ENCODE measurements around the gene ATP2B2. TPM values are rescaled to one million over a fixed set of nuclear protein-coding genes. Genes with fewer than 3 reads are reported as not detected.
A peak's percentile ranks its signal among the peaks of the same experiment; 100 is the strongest.

The ATP2B2 gene
- total and polyA plus RNA-seq, 2 of the 8 experiments (the other 6 are each of a cell fraction or from before 2014, with no cell fraction given) = 0.14 to 1.2 TPM

DNA sequence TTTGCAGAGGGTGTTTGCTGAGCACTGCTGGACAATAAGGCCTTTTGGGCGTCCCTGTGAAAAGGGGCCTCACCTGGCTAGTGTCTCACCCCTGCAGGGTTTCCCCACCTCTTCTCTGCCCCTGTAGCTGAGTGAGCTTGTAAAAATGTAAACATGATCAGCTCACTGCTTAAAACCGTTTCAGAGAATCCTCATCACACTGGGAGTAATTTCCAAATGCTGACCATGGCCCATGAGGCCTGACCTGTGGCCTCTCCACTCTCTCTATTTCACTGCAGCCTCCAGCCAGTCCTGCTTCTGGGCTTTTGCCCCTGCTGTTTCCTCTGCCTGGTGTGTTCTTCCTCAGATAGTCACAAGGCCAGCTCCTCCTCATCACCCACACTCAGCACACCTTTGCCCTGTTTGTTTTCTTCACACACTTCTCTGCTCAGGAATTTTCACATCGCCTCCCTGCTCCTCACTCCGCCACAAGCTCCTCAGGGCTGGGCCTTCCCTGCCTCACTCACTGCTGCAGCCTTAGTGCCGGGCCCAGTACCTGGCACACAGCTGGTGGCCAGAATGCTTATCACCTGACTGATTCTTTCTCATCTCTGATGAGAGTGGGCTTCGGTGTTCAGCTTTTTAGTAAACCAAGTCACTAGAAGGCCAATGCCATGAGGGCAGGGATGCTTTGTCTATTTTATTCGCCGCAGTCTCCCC is 105.2 kb downstream of the ATP2B2 start:
- H2BK5ac ChIP-seq (ENCODE audit: low read depth, low read length) = no peak overlapping the region
- H3K4me2 ChIP-seq (ENCODE audit: insufficient read depth in 1 of 2, low read depth in 2 of 2, low read length in 2 of 2) = no peak overlapping the region
- TF ChIP-seq RAD21 (IDR thresholded peaks at IDR 0.05 in 1 of 2, conservative IDR thresholded peaks at IDR 0.05 in 1 of 2; ENCODE audit: low read depth in 2 of 2, low read length in 2 of 2) (peak in 1 of 2 experiments; percentile 34; a peak in 2 of 4 replicates), HDAC2 (IDR thresholded peaks at IDR 0.05; ENCODE audit: borderline replicate concordance in 1 of 2, low read depth in 2 of 2, low read length in 2 of 2) (no peak), POLR2AphosphoS5 (IDR thresholded peaks at IDR 0.05; ENCODE audit: low read depth, low read length) (no peak), TAF1 (IDR thresholded peaks at IDR 0.05; ENCODE audit: low read depth, low read length) (no peak), SUZ12 (IDR thresholded peaks at IDR 0.05; ENCODE audit: low read length) (no peak), TEAD4 (IDR thresholded peaks at IDR 0.05; ENCODE audit: low read depth, low read length) (no peak), TCF12 (IDR thresholded peaks at IDR 0.05; ENCODE audit: low read depth, low read length) (no peak)
- TF ChIP-seq, protein P1, sequence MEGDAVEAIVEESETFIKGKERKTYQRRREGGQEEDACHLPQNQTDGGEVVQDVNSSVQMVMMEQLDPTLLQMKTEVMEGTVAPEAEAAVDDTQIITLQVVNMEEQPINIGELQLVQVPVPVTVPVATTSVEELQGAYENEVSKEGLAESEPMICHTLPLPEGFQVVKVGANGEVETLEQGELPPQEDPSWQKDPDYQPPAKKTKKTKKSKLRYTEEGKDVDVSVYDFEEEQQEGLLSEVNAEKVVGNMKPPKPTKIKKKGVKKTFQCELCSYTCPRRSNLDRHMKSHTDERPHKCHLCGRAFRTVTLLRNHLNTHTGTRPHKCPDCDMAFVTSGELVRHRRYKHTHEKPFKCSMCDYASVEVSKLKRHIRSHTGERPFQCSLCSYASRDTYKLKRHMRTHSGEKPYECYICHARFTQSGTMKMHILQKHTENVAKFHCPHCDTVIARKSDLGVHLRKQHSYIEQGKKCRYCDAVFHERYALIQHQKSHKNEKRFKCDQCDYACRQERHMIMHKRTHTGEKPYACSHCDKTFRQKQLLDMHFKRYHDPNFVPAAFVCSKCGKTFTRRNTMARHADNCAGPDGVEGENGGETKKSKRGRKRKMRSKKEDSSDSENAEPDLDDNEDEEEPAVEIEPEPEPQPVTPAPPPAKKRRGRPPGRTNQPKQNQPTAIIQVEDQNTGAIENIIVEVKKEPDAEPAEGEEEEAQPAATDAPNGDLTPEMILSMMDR (IDR thresholded peaks at IDR 0.05; ENCODE audit: control extremely low read depth in 1 of 3, insufficient read depth in 1 of 3, low read depth in 1 of 3, low read length in 3 of 3) = peak; percentile 21 to 23 (median 21); a peak in 2 of 4 replicates

More for the DNA sequence above, 105.2 kb downstream of the ATP2B2 start:
- Histone ChIP-seq H2AFZ (ENCODE audit: low read length) (no peak overlapping the region), H3K23ac (ENCODE audit: insufficient read length) (no peak overlapping the region), H2BK12ac (ENCODE audit: low read depth, low read length) (no peak overlapping the region), H3K9ac (replicated peaks in 1 of 4; ENCODE audit: extremely low read depth in 1 of 4, low read depth in 3 of 4, low read length in 3 of 4) (no peak overlapping the region; a peak in 1 of 7 replicates), H3K36me3 (ENCODE audit: control insufficient read depth in 2 of 4, insufficient read depth in 4 of 4, low read length in 3 of 4) (no peaks in the 10 kb centered on the region), H4K8ac (ENCODE audit: extremely low read depth, insufficient read depth, low read length) (no peak overlapping the region), H3K4ac (replicated peaks; ENCODE audit: insufficient read length, low read depth, low read length) (no peak overlapping the region), H4K20me1 (replicated peaks in 1 of 2; ENCODE audit: control insufficient read depth in 1 of 2, insufficient read depth in 2 of 2, low read length in 2 of 2) (no peaks in the 10 kb centered on the region), H2BK120ac (replicated peaks; ENCODE audit: low read depth, low read length) (no peak overlapping the region), H3K4me1 (replicated peaks in 1 of 4; ENCODE audit: control insufficient read depth in 3 of 4, insufficient read depth in 4 of 4, low read length in 3 of 4) (peaks cover 3 to 12% (median 6%) of the 10 kb centered on the region in 4 experiments), H2BK20ac (ENCODE audit: low read length) (no peak overlapping the region), H2BK15ac (ENCODE audit: low read length) (no peak overlapping the region), H4K91ac (replicated peaks; ENCODE audit: insufficient read length, low read length) (no peak overlapping the region), H3K14ac (ENCODE audit: insufficient read length) (no peak overlapping the region), H3K79me1 (ENCODE audit: low read depth, low read length) (no peaks in the 10 kb centered on the region), H4K5ac (ENCODE audit: insufficient read length, low read depth, low read length) (no peak overlapping the region), H3K23me2 (ENCODE audit: low read depth, low read length) (no peaks in the 10 kb centered on the region), H3K56ac (replicated peaks; ENCODE audit: insufficient read length, low read depth, low read length) (no peak overlapping the region), H3K9me3 (ENCODE audit: insufficient read depth in 2 of 2, low read depth in 1 of 2, low read length in 1 of 2) (no peaks in the 10 kb centered on the region), H3K27me3 (replicated peaks in 1 of 4; ENCODE audit: control insufficient read depth in 3 of 4, extremely low read depth in 1 of 4, insufficient read depth in 3 of 4, low read length in 3 of 4) (no peaks in the 10 kb centered on the region; a peak in 1 of 7 replicates), H3K4me3 (ENCODE audit: extremely low read depth in 1 of 4, insufficient read depth in 2 of 4, low read depth in 3 of 4, low read length in 4 of 4) (no peak overlapping the region), H3K18ac (ENCODE audit: extremely low read depth, low read length) (0 out of 2 replicates have a peak overlapping the region, but pooled peaks have one; percentile 33), H3K27ac (ENCODE audit: low read depth, low read length) (no peak overlapping the region), H3K79me2 (ENCODE audit: control insufficient read depth in 1 of 2, insufficient read depth in 2 of 2, low read length in 2 of 2) (no peaks in the 10 kb centered on the region), H2AK5ac (ENCODE audit: low read depth, low read length) (no peak overlapping the region)
- no peak for FAIRE-seq
- ChIA-PET CTCF (ENCODE audit: partially characterized antibody) (interaction anchor here (0.6 to 2.5 kb wide), 15 partner anchors 9 to 338 kb away, joined by 3 to 9 read pairs (median 4); no protein-coding TSS in a partner anchor), POLR2A (ENCODE audit: partially characterized antibody) (interaction anchor here (0.8 kb wide), 1 partner anchor 101 kb away, joined by 3 read pairs; no protein-coding TSS in a partner anchor)
- no peak for DNase-seq (ENCODE audit: low read depth in 1 of 2, low spot score in 2 of 2)
- WGBS, 2 experiments (ENCODE audit: extremely low coverage in 1 of 2, insufficient coverage in 1 of 2, insufficient read length in 1 of 2, insufficient replicate concordance in 2 of 2, low coverage in 1 of 2, low lambda C conversion rate in 2 of 2, missing lambda C conversion rate in 1 of 2) = 80% methylated on average over 8 of the region's 8 CpGs; no CpG with 5 or more reads in 1 of the 2 experiments

All from H1 (cell line).